Measurements from ENCODE around the gene PTTG2.

DNA sequence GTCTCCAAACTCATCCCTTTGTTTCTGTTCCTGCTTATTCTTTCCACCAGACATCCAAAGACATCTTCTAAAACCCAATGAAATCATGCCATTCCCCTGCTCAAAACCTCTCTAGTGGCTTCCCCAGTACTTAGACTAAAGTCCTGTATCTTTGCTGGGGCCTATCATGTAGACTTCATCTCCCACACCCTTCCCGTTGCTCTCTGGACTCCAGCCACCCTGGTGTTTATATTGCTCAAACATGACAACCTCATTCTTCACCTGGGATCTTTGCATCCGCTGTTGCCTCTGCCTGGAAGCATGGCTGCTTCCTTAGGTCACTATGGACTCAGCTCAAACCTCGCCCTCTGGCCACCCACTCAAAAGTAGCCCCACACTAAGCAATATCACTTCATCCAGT is 45.7 kb upstream of the PTTG2 start:
- TF ChIP-seq SUZ12 (IDR thresholded peaks at IDR 0.05), result no peak
- no peak for TF ChIP-seq FOXK2 (IDR thresholded peaks at IDR 0.05)
- TF ChIP-seq, protein P1, sequence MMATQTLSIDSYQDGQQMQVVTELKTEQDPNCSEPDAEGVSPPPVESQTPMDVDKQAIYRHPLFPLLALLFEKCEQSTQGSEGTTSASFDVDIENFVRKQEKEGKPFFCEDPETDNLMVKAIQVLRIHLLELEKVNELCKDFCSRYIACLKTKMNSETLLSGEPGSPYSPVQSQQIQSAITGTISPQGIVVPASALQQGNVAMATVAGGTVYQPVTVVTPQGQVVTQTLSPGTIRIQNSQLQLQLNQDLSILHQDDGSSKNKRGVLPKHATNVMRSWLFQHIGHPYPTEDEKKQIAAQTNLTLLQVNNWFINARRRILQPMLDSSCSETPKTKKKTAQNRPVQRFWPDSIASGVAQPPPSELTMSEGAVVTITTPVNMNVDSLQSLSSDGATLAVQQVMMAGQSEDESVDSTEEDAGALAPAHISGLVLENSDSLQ (IDR thresholded peaks at IDR 0.05), result no peak
- TF ChIP-seq L3MBTL2 (conservative IDR thresholded peaks at IDR 0.05), result no peak
